GM18520 (cell line): ENCODE results near the gene PEX11A.

Source experiments
- ATAC-seq: cut with Tn5 transposase; IDR thresholded peaks from one replicate; pipeline ENCODE4 v1.9.1; 2021; ENCODE audit not compliant: unreplicated experiment

Gene PEX11A

DNA sequence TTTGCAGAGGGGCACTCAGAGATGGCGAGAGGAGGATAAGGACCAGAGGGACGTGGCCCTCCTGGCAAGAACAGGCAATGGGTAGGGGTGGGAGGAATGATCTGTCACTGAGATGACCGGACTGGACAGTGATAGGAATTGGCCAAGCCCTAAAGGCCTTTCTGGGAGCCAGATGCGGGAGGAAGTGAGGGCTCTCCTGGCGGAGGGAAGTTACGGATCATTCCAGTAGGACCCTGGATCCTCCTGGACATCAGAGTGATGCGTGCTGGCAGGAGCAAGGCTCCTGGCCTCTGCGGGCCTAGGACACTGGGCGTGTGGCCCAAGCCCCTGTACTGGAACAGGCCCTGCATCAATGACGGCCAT, 58.7 kb downstream of the PEX11A start:
- no peak for ATAC-seq
